ENCODE measurements around the gene ALPK1.
"Not testable (repeated sequence)": the region's sequence is repeated elsewhere in the genome, so short reads cannot be mapped to it uniquely, and the experiment has no call there.

- TF ChIP-seq, protein P1, sequence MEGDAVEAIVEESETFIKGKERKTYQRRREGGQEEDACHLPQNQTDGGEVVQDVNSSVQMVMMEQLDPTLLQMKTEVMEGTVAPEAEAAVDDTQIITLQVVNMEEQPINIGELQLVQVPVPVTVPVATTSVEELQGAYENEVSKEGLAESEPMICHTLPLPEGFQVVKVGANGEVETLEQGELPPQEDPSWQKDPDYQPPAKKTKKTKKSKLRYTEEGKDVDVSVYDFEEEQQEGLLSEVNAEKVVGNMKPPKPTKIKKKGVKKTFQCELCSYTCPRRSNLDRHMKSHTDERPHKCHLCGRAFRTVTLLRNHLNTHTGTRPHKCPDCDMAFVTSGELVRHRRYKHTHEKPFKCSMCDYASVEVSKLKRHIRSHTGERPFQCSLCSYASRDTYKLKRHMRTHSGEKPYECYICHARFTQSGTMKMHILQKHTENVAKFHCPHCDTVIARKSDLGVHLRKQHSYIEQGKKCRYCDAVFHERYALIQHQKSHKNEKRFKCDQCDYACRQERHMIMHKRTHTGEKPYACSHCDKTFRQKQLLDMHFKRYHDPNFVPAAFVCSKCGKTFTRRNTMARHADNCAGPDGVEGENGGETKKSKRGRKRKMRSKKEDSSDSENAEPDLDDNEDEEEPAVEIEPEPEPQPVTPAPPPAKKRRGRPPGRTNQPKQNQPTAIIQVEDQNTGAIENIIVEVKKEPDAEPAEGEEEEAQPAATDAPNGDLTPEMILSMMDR (conservative IDR thresholded peaks at IDR 0.05; ENCODE audit: low read depth, low read length), result not testable (repeated sequence)
- TF ChIP-seq POLR2A (IDR thresholded peaks at IDR 0.05; ENCODE audit: low read depth, low read length); CEBPB (IDR thresholded peaks at IDR 0.05; ENCODE audit: low read depth, low read length); FOS (IDR thresholded peaks at IDR 0.05; ENCODE audit: low read depth, low read length); RCOR1 (IDR thresholded peaks at IDR 0.05; ENCODE audit: insufficient replicate concordance, low read length); MXI1 (IDR thresholded peaks at IDR 0.05; ENCODE audit: borderline replicate concordance, low read depth, low read length); SMC3 (IDR thresholded peaks at IDR 0.05; ENCODE audit: low read depth, low read length): not testable (repeated sequence)
Measured at GRCh38 chr4:112281895-112282398, 15.2 kb upstream of the ALPK1 start.
